Breast epithelium (tissue), 3 donors: Measurements from ENCODE around the gene CHD6.

ENCODE experiments used
- POLR2A ChIP-seq: fragments of 450-650 bp; IDR thresholded peaks from one replicate; pipeline ENCODE4 v1.6.1; 2016; ENCODE audit warnings: antibody characterized with exemption, mild to moderate bottlenecking, moderate library complexity
- TF ChIP-seq, protein P1 (sequence below), 3 donors: fragments of 450-650 bp; IDR thresholded peaks; one replicate each; pipeline ENCODE4 v1.5.1; 2016 to 2017; ENCODE audit warnings: antibody characterized with exemption in 3 of 3, mild to moderate bottlenecking in 3 of 3, moderate library complexity in 3 of 3

DNA sequence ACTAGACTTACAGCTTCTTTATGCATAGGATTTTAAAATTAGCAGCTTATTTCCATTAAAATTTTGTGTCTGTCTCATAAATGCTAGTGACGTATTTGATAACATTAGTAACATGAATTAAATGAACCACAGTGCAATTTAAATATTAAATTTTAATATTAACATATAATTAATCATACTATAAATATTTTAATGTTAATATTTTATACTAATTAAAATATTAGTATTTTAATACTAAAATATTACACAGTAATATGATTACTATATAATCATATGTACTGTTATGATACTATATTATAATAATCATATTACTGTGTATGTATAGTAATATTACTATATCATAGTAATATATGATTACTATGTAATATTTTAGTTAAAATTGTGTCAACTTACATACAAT lies 73.7 kb downstream of the CHD6 start:
- TF ChIP-seq, protein P1, sequence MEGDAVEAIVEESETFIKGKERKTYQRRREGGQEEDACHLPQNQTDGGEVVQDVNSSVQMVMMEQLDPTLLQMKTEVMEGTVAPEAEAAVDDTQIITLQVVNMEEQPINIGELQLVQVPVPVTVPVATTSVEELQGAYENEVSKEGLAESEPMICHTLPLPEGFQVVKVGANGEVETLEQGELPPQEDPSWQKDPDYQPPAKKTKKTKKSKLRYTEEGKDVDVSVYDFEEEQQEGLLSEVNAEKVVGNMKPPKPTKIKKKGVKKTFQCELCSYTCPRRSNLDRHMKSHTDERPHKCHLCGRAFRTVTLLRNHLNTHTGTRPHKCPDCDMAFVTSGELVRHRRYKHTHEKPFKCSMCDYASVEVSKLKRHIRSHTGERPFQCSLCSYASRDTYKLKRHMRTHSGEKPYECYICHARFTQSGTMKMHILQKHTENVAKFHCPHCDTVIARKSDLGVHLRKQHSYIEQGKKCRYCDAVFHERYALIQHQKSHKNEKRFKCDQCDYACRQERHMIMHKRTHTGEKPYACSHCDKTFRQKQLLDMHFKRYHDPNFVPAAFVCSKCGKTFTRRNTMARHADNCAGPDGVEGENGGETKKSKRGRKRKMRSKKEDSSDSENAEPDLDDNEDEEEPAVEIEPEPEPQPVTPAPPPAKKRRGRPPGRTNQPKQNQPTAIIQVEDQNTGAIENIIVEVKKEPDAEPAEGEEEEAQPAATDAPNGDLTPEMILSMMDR (IDR thresholded peaks at IDR 0.05) = no peak
- no peak for TF ChIP-seq POLR2A
